NCI-H2171 (cell line): ENCODE data around the gene SLC2A1.
A peak's percentile ranks its signal among the peaks of the same experiment; 100 is the strongest.

Source experiments
- DNase-seq: peaks from one replicate; lab custom pipeline; 2025; lab: John Stamatoyannopoulos, UW

Gene SLC2A1

GRCh38 chr1:42960566-42961311 lies 2.1 kb upstream of the SLC2A1 start:
- no peak for DNase-seq

GRCh38 chr1:42960122-42960390 lies 1.4 kb upstream of the SLC2A1 start:
- no peak for DNase-seq

- peak; percentile 55 for DNase-seq
Observed at GRCh38 chr1:42957880-42958487, 684 bp downstream of the SLC2A1 start.

- DNase-seq: no peak
Observed at GRCh38 chr1:42957229-42957879, 1.3 kb downstream of the SLC2A1 start.

DNA sequence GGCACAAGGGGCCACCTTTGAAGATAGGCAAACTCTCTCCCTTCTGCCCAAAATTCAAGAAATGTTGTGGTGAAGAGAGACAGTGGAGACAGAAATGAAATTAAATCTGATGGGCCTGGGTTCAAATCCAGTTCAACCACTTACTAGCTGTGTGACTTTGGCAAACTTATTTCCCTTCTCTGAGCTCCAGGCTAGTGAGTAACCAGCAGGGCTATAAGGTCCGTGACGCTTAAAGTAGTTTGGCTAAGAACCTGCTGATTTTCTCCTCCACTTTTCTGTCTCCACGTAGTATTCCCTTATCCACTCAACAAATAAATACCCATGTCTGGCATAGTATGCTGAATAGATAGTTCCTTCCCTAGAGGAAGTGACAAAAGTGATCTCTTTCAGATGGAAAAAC lies 1.9 kb downstream of the SLC2A1 start:
- DNase-seq: no peak

DNA sequence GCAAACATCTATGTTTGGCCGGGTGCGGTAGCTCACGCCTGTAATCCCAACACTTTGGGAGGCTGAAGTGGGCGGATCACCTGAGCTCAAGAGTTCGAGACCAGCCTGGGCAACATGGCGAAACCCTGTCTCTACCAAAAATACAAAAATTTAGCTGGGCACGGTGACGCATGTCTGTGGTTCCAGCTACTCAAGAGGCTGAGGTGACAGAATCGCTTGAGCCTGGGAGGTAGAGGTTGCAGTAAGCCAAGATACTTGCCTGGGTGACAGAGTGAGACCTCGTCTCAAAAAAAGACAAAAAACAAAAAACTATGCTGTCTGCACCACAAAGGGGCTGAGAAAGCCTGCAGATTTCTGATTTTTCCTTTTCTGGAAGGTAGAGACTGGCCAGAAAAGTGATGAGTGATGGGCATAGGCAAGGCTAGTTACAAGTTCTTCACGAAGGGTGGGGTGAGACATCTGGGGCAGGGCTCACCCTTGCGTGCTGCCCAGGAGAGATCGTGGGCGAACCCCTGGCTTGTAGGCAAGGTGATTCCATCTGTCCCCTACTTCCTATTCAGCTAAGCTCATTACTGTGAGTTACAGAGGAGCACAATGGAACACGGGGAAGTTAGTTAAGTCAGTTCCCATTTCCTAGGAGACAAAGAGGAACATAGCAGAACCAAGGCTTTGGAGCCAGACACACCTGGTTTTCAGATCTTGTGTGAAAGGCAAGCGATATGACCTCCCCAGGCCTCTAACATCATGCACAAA lies 3.2 kb downstream of the SLC2A1 start:
- DNase-seq: no peak

- DNase-seq: no peak
Observed at GRCh38 chr1:42953182-42954180, 5.2 kb downstream of the SLC2A1 start.

- no peak for DNase-seq
Observed at GRCh38 chr1:42952303-42953001, 6.2 kb downstream of the SLC2A1 start.

GRCh38 chr1:42951588-42951987 lies 7.1 kb downstream of the SLC2A1 start:
- DNase-seq: no peak

DNA sequence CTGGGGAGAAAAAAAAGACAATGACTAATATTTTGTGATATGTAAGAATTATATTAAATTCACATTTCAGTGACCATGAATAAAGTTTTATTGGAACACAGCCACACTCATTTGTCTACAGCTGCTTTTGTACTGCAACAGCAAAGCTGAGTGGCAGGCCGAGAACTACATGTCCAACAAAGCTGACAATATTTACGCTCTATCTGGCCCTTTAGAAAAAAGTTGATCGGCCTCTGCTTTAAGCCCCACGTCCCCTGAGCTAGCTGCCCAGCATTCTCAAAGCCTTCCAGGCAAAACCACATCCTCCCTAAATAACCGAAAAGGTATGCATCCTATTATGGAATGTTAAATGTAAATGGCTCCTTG lies 8.6 kb downstream of the SLC2A1 start:
- DNase-seq: no peak

DNA sequence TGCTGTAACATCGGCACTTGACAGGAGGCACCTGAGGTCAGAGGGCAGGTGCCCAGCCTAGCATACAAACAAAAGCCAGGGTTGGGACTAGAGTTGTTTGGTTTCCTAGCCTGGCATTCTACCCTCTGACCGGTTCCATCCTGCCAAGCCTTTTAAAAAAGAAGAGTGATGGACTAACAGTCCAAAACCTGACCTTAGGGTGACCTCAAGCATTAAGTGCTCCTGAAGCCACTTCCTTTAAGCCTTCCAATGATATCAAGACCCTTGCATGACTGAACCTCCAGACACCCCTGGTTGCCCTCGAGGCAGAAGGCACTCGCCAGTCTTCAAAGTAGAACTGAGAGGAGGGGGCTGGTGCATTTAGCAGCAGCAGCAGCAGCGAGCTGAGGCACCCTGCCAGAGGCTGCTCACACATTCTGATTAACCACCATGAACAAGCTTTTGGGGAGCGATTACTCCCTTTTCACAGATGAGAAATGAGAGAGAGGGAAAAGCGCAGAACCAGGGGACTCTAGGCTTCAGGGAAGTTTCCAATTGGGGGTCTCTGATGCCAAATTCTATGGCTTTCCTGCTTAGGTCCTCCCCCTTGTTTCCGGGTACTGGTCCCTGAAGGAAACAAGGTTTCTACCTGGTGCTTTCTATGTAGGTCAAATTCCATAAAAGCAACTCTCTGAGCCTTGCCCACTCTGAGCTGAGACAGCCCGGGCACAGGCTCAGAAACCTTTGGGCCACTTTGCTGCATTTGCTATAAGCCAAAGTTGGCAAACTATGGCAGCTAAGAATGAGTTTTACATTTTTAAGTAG lies 9.2 kb downstream of the SLC2A1 start:
- DNase-seq: no peak

- no peak for DNase-seq
Observed at GRCh38 chr1:42947965-42948732, 10.5 kb downstream of the SLC2A1 start.

DNA sequence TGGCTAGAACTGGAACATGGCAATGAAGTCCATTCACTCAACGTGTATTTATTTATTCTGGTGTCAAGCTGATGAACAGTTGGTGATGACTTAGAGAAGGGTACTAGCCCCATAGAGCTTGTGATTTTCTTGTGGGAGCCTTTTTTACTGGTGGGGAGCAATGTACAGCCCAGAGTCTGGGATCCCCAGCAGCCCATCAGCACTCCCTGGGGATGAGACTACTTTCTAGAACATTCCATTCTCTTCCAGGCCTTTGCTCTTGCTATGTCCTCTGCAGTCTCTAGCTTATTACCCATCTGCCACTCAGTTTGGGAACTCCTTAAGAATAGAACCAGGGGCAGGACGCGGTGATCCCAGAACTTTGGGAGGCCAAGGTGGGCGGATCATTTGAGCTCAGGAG lies 11.6 kb downstream of the SLC2A1 start:
- DNase-seq: no peak

DNA sequence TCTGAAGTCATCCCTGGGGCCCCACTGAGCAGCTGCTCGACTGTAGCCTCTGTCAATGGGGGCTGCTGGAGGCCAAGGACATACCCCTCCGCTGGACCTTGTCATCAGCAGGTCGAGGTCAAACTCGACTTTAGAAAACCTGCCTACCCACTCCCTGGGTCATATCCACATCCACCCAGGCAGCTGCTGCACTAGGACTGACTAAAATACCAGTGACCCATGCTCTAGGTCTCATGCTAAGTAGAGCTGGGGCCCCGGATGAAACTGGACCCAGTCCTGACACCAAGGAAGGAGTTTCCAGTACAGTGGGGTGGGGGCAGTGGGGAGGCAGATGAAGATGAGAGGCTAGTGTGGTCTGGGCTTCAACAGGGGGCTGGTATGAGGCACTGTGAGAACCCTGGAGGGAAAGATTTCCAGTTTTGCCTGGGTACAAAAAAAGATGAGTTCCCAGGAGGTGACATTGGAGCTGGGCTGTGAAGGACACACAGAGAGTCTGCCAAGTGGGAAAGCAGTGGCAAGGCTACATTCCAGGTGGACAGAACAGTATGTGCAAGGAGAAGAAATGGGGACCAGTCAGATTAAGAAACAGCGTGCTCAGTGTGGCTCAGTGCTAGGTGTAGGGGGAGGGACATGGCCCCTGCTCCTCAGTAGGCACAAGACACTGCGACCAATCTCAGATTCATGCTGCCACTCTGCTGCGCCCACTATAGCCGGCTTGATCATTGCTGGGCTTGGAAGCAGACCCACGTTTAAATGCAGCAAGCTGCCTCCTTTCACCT lies 12.4 kb downstream of the SLC2A1 start:
- DNase-seq: no peak

GRCh38 chr1:42945164-42945563 lies 13.5 kb downstream of the SLC2A1 start:
- no peak for DNase-seq

DNA sequence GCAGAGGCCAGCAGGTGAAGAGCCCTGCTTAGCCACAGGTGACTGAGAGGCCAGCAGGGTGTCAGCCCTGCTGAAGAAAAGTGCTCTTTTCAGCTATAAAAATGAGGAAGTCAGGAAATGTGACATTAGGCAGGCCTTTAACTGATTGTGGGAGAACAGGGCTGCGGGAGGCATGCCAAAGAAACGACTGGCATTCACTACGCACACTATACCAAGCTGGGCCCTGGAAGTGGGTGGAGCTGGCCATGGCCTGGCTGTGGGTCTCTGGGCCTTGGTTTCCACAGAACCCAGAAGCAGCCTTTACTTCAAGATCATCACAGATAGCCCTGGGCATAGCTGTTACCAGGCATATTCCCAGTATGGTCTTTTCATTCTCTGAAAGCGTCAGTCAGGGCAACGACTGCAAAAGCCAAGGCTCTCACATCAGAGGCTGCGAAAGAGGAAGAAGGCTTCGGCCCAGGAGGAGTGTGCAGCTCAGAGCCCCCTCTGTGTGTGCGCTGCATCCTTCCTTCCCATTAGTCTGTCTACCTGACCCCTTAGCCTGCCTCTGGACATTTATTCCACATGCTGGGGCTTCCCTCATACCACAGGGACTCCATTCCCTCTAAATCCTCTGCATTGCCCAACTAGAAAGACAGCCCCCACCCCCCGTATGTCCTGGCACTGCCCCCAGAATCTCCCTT lies 14.3 kb downstream of the SLC2A1 start:
- DNase-seq: no peak

DNA sequence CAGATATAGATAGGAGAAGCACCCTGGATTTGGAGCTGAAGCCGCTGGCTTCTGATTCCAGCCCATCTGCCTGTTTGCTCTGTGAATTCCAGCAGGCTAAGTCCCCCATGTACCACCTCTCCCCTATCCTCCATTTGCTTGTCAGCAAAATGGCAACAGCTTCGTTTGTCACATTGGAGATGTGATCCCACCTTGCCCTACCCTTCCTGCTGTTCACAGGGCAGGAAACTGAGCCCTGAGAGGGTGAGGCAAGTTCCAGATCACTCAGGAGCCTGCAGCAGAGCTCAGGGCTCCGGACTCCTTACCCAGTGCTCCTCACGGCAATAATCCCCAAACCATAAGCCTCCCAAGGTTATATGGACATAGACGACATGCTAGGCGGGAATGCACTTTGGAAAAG lies 14.9 kb downstream of the SLC2A1 start:
- DNase-seq: no peak

DNA sequence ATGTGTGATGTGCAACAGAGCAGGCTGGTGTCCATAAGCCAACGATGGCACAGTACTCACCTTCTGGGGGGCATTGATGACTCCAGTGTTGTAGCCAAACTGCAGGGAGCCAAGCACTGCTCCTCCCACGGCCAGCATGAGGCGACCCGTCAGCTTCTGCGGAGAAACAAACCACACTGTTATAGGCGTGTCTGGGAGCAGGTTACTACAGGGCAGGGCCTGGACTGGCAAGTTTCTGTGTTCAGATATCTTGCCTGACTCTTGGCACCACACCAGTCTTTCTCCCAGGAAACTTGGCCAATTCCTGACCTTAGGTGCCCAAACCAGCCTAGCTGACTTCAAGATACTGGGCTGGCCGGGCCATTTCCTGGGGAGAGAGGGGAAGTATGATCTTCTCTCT lies 15.5 kb downstream of the SLC2A1 start:
- DNase-seq: no peak
